Heart left ventricle (tissue), 13 donors: Measurements from ENCODE around the gene PDCD7.
"Not testable (repeated sequence)": the region's sequence is repeated elsewhere in the genome, so short reads cannot be mapped to it uniquely, and the experiment has no call there.

Experiments used
- CTCF ChIP-seq, 12 donors: fragments of 200-600 bp; sonication (generic) in 4 of 12; IDR thresholded peaks; one replicate each; pipeline versions ENCODE4 v1.5.0 to v1.8.0; 2018 to 2022; ENCODE audit warnings: antibody characterized with exemption in 12 of 12, mild to moderate bottlenecking in 5 of 12
- POLR2A ChIP-seq, 2 donors: fragments of 450-650 bp; IDR thresholded peaks; one replicate each; pipeline ENCODE4 v1.6.1; 2017; ENCODE audit warnings: antibody characterized with exemption in 2 of 2, mild to moderate bottlenecking in 2 of 2, moderate library complexity in 2 of 2
- donor health status: ischemic (EF 13 %, LVEDD 7.1; RV severe dilation, severe dysfunction).
- donor health status: DM: no; HTN: yes; CAD: no.
- donor health status: DM: no; HTN: no; CAD: no.
- donor health status: ischemic (EF 25% LVEDD 6.9; RV normal size, moderate dysfunction).
- donor health status: ischemic (EF 25% LVEDD 5.7; RV mildly dilated, moderate dysfunction).
- donor health status: ischemic (EF 35%, LVEDD 5.7; RV mildly dilated, moderate dysfunction).
- donor health status: nonischemic (EF 11% LVEDD 7.7; RV severe dilation, severe dysfunction).
- donor health status: DM: yes; HTN: yes; CAD: no.
- donor health status: PGD.
- donor health status: ischemic (EF 29% LVEDD 5.4; RV normal size, mild dysfunction).
- donor health status: nonischemic (EF 23%, LVEDD 6.1; RV moderate dilation, normal function).

DNA sequence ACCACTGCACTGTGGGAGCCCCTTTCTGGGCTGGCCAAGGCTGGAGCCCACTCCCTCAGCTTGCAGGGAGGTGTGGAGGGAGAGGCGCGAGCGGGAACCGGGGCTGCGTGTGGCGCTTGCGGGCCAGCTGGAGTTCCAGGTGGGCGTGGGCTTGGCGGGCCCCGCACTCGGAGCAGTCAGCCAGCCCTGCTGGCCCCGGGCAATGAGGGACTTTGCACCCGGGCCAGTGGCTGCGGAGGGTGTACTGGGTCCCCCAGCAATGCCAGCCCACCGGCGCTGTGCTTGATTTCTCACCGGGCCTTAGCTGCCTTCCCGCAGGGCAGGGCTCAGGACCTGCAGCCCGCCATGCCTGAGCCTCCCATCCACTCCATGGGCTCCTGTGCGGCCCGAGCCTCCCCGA, 58.7 kb downstream of the PDCD7 start:
- TF ChIP-seq CTCF, POLR2A (IDR thresholded peaks at IDR 0.05): not testable (repeated sequence)
